HG03064 (cell line): Measurements from ENCODE around the gene CNTNAP2.
"Not testable (repeated sequence)": the region's sequence is repeated elsewhere in the genome, so short reads cannot be mapped to it uniquely, and the experiment has no call there.

Source experiments
- ATAC-seq: cut with Tn5 transposase; IDR thresholded peaks from one replicate; pipeline ENCODE4 v1.9.1; 2021; ENCODE audit warnings: low read depth; ENCODE audit not compliant: unreplicated experiment

Gene CNTNAP2

DNA sequence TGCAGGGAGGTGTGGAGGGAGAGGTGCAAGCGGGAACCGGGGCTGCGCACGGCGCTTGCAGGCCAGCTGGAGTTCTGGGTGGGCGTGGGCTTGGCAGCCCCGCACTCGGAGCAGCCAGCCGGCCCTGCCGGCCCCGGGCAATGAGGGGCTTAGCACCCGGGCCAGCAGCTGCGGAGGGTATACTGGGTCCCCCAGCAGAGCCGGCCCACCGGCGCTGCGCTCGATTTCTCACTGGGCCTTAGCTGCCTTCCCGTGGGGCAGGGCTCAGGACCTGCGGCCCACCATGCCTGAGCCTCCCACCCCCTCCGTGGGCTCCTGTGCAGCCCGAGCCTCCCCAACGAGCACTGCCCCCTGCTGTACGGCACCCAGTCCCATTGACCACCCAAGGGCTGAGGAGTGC lies 2309.8 kb downstream of the CNTNAP2 start:
- ATAC-seq = not testable (repeated sequence)

DNA sequence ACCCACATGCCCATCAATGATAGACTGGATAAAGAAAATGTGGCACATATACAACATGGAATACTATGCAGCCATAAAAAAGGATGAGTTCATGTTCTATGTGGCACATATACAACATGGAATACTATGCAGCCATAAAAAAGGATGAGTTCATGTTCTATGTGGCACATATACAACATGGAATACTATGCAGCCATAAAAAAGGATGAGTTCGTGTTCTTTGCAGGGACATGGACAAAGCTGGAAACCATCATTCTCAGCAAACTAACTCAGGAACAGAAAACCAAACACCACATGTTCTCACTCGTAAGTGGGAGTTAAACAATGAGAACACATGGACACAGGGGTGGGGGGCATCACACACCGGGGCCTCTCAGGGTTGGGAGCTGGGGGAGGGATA lies 2314.1 kb downstream of the CNTNAP2 start:
- not testable (repeated sequence) for ATAC-seq

DNA sequence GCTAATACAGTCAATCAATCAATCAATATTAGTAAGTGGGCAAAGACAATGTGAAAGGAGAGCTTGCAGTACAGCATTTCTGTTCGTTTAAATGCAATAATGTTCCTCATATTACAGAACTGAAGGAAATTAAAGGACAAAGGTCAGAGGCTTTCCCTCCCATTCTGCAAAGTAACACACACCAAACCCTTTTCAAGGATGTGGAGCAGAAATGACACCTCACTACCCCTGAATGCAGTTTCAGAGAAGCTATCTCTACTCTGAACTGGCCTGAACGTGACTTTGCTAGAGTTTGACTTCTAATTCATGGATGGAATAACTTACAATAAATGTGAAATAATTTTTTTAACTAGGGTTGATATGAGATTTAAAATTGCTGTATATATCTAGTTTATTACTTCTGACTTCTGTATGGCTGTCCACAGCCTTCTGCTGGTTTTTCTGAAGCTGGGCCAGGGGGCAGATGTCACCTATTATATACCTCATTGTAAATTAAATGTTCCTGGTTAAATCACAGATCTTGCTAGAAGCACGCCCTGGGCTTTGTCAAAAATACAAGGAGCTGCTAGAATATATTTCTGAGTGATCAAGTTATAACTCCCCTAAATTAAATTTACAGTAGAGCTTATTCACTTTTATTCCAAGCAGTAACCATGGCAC lies 2317.1 kb downstream of the CNTNAP2 start:
- no peak for ATAC-seq

DNA sequence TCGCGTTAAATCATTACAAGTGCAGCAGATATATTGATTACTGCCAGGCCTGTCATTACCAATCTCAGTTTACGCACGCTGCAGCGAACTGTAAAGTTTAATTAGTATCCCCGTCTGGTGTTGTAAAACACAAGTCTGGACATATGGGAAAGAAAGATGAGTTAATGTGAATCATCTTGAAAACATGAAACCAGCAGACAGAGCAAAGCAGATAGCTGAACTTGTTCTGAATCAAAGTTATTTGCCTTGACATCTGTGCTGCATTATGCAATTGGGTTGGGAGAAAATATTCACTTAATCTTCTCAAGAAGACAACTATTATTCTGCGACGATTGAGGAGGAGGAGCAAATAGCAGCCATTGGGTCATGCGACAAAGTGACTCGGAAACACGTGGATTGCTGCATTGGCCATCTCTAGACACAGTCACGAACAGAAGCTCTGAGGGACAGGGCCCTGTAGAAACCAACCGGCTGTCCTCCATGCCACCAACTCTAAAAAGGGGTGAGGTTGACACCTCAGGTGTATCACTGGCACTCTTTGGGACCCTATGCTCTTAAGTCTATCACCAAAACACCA lies 2317.7 kb downstream of the CNTNAP2 start:
- no peak for ATAC-seq

DNA sequence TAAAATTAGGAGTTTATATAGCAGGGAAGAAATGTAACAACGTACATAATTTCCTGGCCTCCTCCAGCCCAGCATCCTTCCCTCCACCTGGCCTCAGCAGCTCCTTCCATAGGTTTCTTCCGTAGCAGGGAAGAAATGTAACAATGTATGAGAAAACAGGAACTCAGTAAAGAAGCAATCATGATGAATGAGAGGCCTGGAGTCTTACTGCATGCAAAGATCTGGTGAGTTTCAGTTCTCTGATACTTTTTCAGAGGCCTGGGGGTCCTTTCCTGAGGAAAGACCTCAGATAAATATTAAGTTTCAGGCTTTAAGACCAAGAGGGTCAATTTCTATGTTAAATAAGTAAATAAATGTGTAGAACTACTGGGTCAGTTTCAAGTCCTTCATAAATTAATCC lies 2318.3 kb downstream of the CNTNAP2 start:
- no peak for ATAC-seq

DNA sequence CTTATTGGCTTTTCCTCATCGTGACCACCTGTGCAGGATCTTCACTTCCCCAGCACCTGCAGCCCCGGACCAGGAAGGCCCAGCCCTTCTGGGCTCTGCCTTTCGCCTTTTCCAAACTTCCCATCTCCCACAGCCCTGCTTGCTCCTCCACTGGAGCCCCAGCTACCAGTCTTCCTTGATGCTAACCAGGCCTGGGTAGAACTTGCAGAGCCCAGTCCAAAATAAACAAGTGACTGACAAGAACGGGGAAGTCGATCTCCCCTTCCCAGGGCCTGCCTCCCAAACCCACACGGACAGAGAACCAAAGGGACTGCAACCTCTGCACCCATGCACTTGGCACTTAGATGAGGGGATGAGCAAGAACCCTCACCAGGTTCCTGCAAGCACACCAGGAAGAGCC lies 2319.1 kb downstream of the CNTNAP2 start:
- ATAC-seq = no peak

DNA sequence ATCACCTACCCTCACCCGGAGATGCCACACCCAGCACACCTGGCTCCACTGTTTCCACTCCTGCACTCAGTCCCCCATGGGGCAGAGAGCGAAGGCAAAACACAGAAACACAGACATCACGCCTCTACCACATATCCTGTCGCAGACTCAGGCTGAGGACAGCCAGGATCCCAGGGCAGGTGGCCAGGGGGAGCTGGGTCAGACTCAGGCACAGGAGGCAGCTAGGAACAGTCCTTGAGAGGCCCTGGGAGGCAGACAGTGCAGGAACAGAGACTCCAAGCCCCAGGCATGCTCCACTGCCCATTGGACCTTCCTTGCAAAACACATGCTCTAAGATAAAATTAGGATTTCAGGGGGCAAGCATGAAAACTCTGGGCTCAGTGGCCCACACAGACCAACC lies 2319.5 kb downstream of the CNTNAP2 start:
- ATAC-seq = no peak

DNA sequence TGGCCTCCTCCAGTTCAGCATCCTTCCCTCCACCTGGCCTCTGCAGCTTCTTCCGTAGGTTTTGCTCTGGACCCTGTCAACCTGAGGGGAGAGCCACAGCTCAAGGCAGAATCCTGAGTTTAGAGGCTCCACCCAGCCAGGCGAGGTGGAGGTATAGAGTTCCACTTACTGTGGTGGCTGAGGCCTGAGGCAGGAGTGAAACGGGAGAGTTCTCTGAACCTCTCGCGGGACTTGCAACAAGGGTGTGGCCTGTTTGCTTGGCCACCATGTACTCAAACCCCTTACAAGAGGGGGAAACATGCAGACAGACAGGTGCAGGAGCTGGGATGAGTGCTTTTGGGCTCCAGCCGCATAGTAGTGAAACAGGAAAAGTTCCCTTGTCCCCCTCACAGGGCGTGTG lies 2320.0 kb downstream of the CNTNAP2 start:
- ATAC-seq = no peak

DNA sequence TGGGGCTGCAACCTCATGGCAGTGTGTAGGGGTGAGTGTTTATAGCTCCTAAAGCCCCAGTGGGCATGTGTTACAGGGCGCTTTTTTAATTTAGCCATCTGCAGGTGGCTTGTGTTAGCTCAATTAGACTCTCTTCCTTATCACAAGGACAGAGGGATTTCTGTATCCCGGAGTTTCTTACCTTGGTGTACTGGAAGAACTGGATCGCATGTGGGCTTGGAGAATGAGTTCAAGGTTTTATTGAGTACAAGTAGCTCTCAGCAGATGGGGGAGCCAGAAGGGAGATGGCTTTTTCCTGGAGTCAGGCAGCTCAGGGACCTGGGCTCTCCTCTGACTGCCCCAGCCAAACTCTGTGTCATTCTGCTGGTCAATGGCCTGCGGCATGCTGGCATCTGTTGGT lies 2320.4 kb downstream of the CNTNAP2 start:
- no peak for ATAC-seq

DNA sequence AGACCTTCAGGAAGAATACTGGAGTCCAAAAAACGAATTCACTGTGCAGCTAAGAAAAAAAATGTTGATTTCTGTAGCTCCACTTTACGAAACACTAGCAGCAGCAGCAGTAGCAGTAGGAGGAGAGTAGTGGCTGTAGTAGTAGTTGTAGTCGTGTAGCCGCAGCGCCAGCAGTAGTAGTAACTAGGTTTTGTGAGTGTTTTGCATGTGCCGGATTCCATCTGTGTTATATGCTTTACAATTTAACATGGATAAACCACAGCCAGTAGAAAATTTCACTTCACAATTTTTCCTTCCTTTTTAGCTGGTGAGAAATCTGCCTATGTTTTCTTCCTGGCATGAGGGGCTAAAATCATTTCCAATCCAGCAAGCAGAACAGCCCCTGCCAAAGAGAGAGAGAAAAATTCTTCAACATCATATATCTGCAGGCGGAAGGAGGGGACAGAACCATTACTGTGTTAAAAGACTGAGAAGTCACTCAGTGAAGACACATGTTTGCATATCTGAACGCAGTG lies 2325.6 kb downstream of the CNTNAP2 start:
- no peak for ATAC-seq

DNA sequence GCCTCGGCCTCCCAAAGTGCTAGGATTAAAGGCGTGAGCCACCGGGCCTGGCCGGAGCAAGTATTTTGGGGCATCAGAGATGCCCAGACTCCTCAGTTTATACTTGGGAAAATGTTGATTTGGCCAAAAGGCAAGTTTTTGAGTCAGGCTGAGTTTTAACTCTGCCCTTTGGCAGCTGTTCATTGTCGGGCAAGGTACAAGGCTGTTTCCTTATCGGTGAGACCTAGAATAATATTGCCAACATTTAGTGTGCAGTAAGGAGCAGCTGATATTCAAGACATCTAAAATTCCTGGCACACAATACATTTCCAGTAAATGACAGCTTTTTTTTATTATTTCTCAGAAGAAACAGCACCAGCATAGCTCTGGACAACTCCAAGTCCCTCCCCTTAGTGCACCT lies 2326.3 kb downstream of the CNTNAP2 start:
- no peak for ATAC-seq

DNA sequence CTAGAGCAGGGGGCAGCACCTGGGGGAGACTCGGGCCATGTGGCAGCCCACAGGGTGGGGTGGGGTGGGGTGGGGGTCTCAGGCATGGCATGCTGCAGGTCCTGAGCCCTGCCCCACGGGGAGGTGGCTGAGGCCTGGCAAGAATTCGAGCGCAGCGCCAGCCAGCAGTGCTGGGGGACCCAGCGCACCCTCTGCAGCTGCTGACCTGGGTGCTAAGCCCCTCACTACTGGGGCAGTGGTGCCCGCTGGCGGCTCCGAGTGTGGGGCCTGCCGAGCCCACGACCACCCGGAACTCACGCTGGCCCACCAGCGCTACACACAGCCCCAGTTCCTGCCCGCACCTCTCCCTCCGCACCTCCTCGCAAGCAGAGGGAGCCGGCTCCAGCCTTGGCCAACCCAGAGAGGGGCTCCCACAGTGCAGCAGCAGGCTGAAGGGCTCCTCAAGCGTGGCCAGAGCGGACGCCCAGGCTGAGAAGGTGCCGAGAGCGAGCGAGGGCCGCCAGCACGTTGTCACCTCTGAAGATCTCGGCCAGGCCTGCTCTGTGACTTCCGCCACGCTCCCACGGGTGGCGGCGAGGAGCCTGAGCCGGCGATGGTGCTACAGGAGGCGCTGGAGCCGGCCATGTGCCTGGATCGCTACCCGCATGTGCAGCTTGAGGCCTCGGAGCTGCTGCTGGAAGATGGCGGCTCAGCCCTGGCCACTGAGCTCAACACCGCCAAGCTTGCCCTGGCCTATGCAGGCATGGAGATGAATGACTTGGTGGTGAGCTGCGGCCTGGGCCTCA lies 2328.9 kb downstream of the CNTNAP2 start:
- ATAC-seq = no peak

DNA sequence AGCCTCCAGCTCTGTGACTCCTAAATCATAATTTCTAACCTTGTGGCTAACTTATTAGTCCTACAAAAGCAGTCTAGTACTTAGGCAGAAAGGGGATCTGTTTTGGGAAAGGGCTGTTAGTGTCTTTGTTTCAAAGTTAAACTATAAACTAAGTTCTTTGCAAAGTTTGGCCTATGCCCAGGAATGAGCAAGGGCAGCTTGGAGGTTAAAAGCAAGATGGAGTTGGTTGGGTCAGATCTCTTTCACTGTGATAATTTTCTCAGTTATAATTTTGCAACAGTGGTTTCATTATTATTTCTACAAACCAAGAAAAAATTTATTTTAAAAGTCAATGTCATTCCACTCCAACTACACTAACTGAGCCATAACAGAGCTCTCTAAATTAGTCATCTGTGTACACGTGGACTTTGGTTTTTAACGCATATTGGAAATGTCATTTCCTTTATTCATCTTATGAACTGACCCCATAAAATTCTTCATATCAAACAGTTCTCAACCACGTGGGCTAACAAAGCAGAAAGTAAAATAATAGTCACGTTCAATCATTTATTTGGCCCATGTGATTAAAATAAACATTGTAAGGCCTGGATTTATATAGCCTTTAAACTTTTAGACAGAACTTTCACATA lies 2330.7 kb downstream of the CNTNAP2 start:
- peak; percentile 87 for ATAC-seq

DNA sequence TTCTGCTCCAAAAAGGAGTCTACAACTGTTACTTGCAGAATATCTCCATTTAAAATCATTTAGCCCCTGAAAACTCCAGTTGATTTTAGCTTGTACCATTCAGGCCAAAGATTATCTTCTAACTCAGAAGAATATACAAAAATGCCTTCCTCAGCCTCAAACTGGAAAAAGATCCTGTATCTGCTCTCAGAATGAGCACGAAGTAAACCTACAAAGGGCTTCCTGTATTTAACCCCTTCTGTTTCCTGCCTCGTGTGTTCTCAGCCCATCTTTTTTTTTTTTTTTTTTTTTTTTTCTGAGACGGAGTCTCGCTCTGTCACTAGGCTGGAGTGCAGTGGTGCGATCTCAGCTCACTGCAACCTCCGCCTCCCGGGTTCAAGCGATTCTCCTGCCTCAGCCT lies 2334.9 kb downstream of the CNTNAP2 start:
- ATAC-seq = not testable (repeated sequence)

DNA sequence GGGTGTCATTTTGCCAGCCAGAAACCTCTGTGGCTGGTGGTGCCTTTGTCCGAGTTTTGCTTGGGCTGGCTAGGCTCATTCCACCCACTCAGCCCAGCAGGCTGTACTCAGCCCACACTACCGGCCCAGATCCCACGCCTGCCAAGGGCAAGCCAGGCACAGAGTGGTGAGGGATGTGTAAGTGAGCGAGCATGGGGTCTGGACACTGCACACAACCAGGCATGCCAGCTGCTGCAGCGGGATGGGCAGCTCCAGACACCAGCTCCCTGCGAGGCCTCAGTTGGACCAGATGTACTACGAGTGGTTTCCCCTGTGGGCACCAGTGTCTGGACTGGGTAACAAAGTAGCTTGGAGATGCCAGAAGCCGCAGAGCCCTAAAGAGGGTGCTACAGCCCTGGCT lies 2339.8 kb downstream of the CNTNAP2 start:
- ATAC-seq = no peak

DNA sequence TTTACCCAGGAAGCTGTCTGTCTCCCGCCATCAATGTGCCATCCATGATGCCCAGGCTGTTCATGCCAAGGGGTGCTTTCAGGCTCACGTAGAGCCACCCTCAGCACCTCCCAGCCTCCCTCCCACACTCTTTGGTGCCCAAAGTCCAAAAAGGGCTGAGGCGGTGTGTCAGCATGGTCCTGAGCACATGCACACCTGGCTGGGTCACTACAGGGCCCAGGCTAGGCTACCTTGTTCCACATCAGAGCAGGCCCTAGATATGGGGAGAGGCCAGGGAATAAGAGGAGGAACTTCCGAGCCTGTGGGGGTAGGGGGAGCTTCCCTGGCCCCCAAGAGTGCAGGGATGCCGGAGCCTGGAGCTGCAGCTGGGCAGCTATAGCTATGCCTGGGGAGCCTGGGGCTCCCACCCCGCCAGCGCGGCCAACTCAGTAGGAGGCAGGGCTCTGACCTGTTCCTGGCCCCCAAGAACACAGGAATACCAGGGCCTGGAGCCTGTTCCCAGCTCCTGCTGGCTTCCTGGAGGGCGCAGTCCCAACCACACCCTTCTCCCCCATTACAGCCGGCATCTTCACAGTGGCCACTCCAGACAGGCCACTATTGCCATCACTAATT lies 2340.8 kb downstream of the CNTNAP2 start:
- ATAC-seq = no peak

DNA sequence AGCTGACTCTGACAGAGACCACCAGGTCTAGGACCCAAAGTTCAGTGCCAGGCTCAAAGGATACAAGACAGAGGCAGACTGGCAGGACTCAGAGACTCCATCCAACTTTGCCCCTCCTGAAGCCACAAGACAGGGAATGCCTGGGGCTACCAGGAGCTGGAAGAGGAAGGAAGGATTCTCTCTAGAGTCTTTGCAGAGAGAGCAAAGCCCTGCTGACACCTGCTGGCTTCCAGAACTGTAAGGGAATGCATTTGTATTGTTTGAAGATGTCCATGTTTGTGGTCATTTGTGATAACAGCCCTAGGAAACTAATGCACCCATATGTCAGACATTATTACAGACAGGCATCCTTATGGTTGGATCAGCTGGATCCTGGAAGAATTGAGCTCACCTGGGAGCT lies 2341.7 kb downstream of the CNTNAP2 start:
- ATAC-seq = no peak

DNA sequence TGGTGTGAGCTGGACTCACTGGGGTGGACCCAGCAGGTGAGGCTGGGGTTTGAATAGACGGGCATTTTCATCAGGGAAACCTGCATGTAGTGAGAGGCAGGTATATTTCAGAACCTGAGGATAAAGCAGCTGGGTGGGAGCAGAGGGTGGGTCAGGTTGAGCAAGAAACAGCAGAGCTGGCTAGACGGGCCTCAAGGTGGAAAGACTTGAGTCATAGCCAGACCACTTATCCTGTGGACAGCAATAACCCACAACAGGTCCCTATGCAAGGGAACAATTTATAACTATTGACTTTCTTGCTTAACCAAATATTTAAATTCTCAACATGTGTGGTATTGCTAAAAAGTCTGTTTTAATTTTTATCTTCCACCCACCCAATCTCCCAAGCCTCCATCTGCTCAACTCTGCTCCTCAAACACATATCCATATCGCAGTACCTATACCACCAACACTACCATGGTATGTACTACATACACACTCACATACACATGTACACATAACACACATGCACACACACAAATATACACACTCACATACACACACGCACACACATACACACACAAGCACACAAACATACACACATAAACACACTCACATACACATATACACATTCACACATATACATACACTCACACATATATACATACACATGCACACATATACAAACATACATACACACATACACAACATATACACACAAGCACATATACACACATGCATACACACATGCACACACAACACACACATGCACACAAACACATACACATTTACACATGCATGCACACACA lies 2345.0 kb downstream of the CNTNAP2 start:
- ATAC-seq = no peak

DNA sequence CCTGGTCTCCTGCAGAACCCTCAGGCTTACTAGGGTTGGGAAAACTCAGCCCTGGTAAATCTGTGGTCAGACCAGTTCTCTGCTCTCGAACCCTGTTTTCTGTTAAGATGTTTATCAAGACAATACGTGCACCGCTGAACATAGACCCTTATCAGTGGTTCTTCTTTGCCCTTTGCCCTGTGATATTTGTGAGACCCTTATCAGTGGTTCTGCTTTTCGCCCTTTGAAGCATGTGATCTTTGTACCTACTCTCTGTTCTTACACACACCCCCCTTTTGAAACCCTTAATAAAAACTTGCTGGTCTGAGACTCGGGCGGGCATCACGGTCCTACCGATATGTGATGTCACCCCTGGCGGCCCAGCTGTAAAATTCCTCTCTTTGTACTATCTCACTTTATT lies 2346.2 kb downstream of the CNTNAP2 start:
- not testable (repeated sequence) for ATAC-seq

DNA sequence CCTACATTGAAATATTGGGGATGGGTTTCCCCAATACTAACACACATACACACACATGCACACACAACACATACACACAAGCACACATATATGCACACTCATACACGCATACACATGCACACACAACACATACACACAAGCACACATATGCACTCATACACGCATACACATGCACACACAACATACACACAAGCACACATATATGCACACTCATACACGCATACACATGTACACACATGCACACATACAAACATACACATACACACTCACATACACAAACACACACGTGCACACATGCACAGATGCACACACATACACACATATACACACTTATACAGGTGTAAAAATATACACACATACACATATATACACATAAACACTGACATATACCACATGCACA lies 2346.6 kb downstream of the CNTNAP2 start:
- ATAC-seq = no peak
